GM12878 (cell line): ENCODE results near the gene SRD5A1. TPM values are rescaled to one million over a fixed set of nuclear protein-coding genes. Genes with fewer than 3 reads are reported as not detected.
"Not testable (repeated sequence)": the region's sequence is repeated elsewhere in the genome, so short reads cannot be mapped to it uniquely, and the experiment has no call there.

ENCODE experiments used
- ATAC-seq: fragments of 200-7000 bp; cut with Tn5 transposase; 3 replicates; pipeline ENCODE4 v1.9.1; 2020; ENCODE audit warnings: mild to moderate bottlenecking, moderate library complexity
- BruUV-seq: library from RNA; stranded (reverse); fragments of 400-500 nt; replicated peaks from 2 replicates; lab custom pipeline; 2021; lab: Mats Ljungman, UMichigan
- CTCF ChIA-PET: fragments of 300-600 bp; sonication (Branson Sonifier 250); formaldehyde crosslinking; extraction: SDS; loops from one replicate; lab custom pipeline; 2021; ENCODE audit warnings: inconsistent platforms; lab: Yijun Ruan, JAX
- POLR2A ChIA-PET: fragments of 350-600 bp; formaldehyde crosslinking; extraction: SDS; loops from one replicate; lab custom pipeline; 2021; ENCODE audit warnings: inconsistent platforms; lab: Charles Lee
- RAD21 ChIA-PET: fragments of 300-600 bp; sonication (Branson Sonifier 250); formaldehyde crosslinking; loops from one replicate; lab custom pipeline; 2023; ENCODE audit warnings: antibody characterized with exemption; ENCODE audit not compliant: unreplicated experiment; lab: Charles Lee
- SMC1A ChIA-PET: fragments of 300-600 bp; sonication (Branson Sonifier 250); formaldehyde crosslinking; loops from one replicate; lab custom pipeline; 2023; ENCODE audit not compliant: unreplicated experiment, uncharacterized antibody; lab: Charles Lee
- DNase-seq: peaks from one replicate; pipeline ENCODE4 v3.0.0-alpha.2; 2011; ENCODE audit warnings: low read depth, low spot score
- FAIRE-seq: peaks from 3 replicates; lab custom pipeline; 2011; peaks lifted over from hg19 to GRCh38; lab: Jason Lieb, UNC
- H2AFZ ChIP-seq: 2 replicates; pipeline ENCODE4 v1.6.0; 2011; ENCODE audit warnings: low read depth, low read length, control low read depth; ENCODE audit not compliant: control insufficient read depth
- H3K27ac ChIP-seq: 2 replicates; pipeline ENCODE4 v1.5.1; 2011; ENCODE audit warnings: control low read depth; ENCODE audit not compliant: control insufficient read depth, insufficient read depth
- H3K27me3 ChIP-seq, 2 experiments: replicated peaks in 1 of 2; 2 replicates each; pipeline versions ENCODE4 v1.6.0 to v1.6.1; 2011; ENCODE audit warnings: low read length in 1 of 2; ENCODE audit not compliant: control insufficient read depth in 2 of 2, insufficient read depth in 2 of 2
- H3K36me3 ChIP-seq, 2 experiments: 2 replicates each; pipeline ENCODE4 v1.5.1; 2011; ENCODE audit warnings: low read length in 1 of 2; ENCODE audit not compliant: control insufficient read depth in 2 of 2, insufficient read depth in 2 of 2
- H3K4me1 ChIP-seq: 2 replicates; pipeline ENCODE4 v1.6.1; 2011; ENCODE audit warnings: mild to moderate bottlenecking, low read length, moderate library complexity, mixed read lengths; ENCODE audit not compliant: control insufficient read depth, insufficient read depth
- H3K4me2 ChIP-seq: 2 replicates; pipeline ENCODE4 v1.6.0; 2011; ENCODE audit warnings: control low read depth; ENCODE audit not compliant: control insufficient read depth, insufficient read depth
- H3K4me3 ChIP-seq: fragments of 200-600 bp; sonication (generic); 2 replicates; pipeline ENCODE4 v1.5.1; 2016
- H3K79me2 ChIP-seq: 2 replicates; pipeline ENCODE4 v1.6.0; 2011; ENCODE audit warnings: low read length; ENCODE audit not compliant: control insufficient read depth, insufficient read depth
- H3K9ac ChIP-seq: 2 replicates; pipeline ENCODE4 v1.8.0; 2011; ENCODE audit warnings: low read length, control low read depth, mixed read lengths; ENCODE audit not compliant: control insufficient read depth, insufficient read depth
- H3K9me3 ChIP-seq: replicated peaks from 3 replicates; pipeline ENCODE4 v1.5.1; 2011; ENCODE audit warnings: mild to moderate bottlenecking, low read length; ENCODE audit not compliant: control insufficient read depth, insufficient read depth
- H4K20me1 ChIP-seq: 2 replicates; pipeline ENCODE4 v1.6.0; 2011; ENCODE audit not compliant: control insufficient read depth, insufficient read depth
- ASH2L ChIP-seq: fragments of 300-600, 200-600 bp; sonication (generic); IDR thresholded peaks from 2 replicates; pipeline ENCODE4 v1.6.1; 2017; ENCODE audit warnings: low read depth, mild to moderate bottlenecking, borderline replicate concordance
- CEBPB ChIP-seq, 2 experiments: fragments of 150-350 bp in 1 of 2; IDR thresholded peaks; 2 replicates each; pipeline ENCODE4 v1.6.1; 2012 to 2014; ENCODE audit warnings: low read depth in 2 of 2, low read length in 2 of 2, borderline replicate concordance in 1 of 2, inconsistent platforms in 1 of 2
- IRF3 ChIP-seq: fragments of 450-650 bp; IDR thresholded peaks from 2 replicates; pipeline ENCODE4 v1.6.1; 2014; ENCODE audit warnings: mild to moderate bottlenecking
- JUNB ChIP-seq: IDR thresholded peaks from 2 replicates; pipeline ENCODE4 v1.6.1; 2016; ENCODE audit warnings: antibody characterized with exemption, mild to moderate bottlenecking
- KLF5 ChIP-seq: fragments of 450-650 bp; IDR thresholded peaks from 2 replicates; pipeline ENCODE4 v1.6.1; 2014; ENCODE audit warnings: mild to moderate bottlenecking; ENCODE audit not compliant: partially characterized antibody
- PML ChIP-seq: IDR thresholded peaks from 2 replicates; pipeline ENCODE4 v1.6.1; 2012; ENCODE audit warnings: low read length, inconsistent platforms
- RAD21 ChIP-seq: IDR thresholded peaks from 2 replicates; pipeline ENCODE4 v1.6.1; 2011; ENCODE audit warnings: mild to moderate bottlenecking, low read depth, low read length, moderate library complexity; ENCODE audit not compliant: insufficient read depth
- RUNX3 ChIP-seq: IDR thresholded peaks from 2 replicates; pipeline ENCODE4 v1.6.1; 2012; ENCODE audit warnings: low read length, inconsistent platforms
- SIX5 ChIP-seq: IDR thresholded peaks from 2 replicates; pipeline ENCODE4 v1.6.1; 2011; ENCODE audit warnings: mild to moderate bottlenecking, low read depth, low read length, moderate library complexity; ENCODE audit not compliant: severe bottlenecking
- SPI1 ChIP-seq: IDR thresholded peaks from 2 replicates; pipeline ENCODE4 v1.6.1; 2011; ENCODE audit warnings: low read depth, mild to moderate bottlenecking, low read length, moderate library complexity, borderline replicate concordance; ENCODE audit not compliant: insufficient read depth
- YBX1 ChIP-seq: fragments of 450-650 bp; IDR thresholded peaks from 2 replicates; pipeline ENCODE4 v1.6.1; 2016; ENCODE audit warnings: antibody characterized with exemption
- ZBTB33 ChIP-seq: fragments of 450-650 bp; IDR thresholded peaks from 2 replicates; pipeline ENCODE4 v1.6.1; 2017; ENCODE audit warnings: mild to moderate bottlenecking
- WGBS: methylation state at CpG from one replicate; pipeline ENCODE4 v1.1.6; 2016; ENCODE audit warnings: low lambda C conversion rate; ENCODE audit not compliant: insufficient replicate concordance, insufficient coverage; ENCODE audit errors: missing lambda C conversion rate; 5-methylcytosine and 5-hydroxymethylcytosine counted together
- in situ Hi-C: fragments of 300-500 bp; cut with MboI; formaldehyde crosslinking; loops from 9 replicates; pipeline ENCODE4 v1.14.3; 2018; ENCODE audit warnings: mixed read lengths
- intact Hi-C: fragments of 100-400 bp; cut with micrococcal nuclease; formaldehyde crosslinking; loops from one replicate; pipeline ENCODE4 v1.14.2; 2022; ENCODE audit not compliant: unreplicated experiment
- polyA plus RNA-seq, 11 experiments: library from polyadenylated mRNA; depleted of rRNA in 4 of 11; unstranded in 6 of 11; stranded (reverse) in 5 of 11; fragments of >200 nt; fragmentation: Nextera tagmentation in 4 of 11; fragmentation: Illumina TruSeq in 1 of 11; extraction: Ambion mirVana in 4 of 11; extraction: Trizol in 1 of 11; gene quantifications; 1 replicate in 1 of 11; 2 replicates in 10 of 11; pipeline versions ENCODE4 v1.2.1 to v1.2.3, GENCODE V29; 2011 to 2016; ENCODE audit warnings: inconsistent platforms in 2 of 11, missing spikeins in 2 of 11, low read depth in 1 of 11
- total RNA-seq, 4 experiments: library from RNA; depleted of rRNA in 3 of 4; stranded (reverse); fragments of >200 nt in 3 of 4; fragmentation: Illumina TruSeq in 1 of 4; extraction: Trizol in 1 of 4; gene quantifications; 2 replicates each; pipeline versions ENCODE4 v1.2.1 to v1.2.3, GENCODE V29; 2013 to 2021

SRD5A1 gene
- total and polyA plus RNA-seq, 10 of the 15 experiments (the other 5 are each of a cell fraction or from before 2014, with no cell fraction given), result 0.76 to 20.1 (median 12.3) TPM

- POLR2A ChIA-PET, result no interaction called here
- Histone ChIP-seq H3K9ac (no peak overlapping the region), H3K4me1 (no peaks in the 10 kb centered on the region), H3K36me3 (peaks cover 0 to 3% of the 10 kb centered on the region in 2 experiments; a peak in 2 of 4 replicates), H3K27ac (no peak overlapping the region), H3K4me3 (no peak overlapping the region), H2AFZ (no peak overlapping the region), H3K27me3 (no peaks in the 10 kb centered on the region), H3K9me3 (no peaks in the 10 kb centered on the region), H4K20me1 (no peaks in the 10 kb centered on the region), H3K79me2 (no peaks in the 10 kb centered on the region), H3K4me2 (no peak overlapping the region)
- FAIRE-seq (no peak), ATAC-seq (no peak), DNase-seq (no peak)
- SMC1A ChIA-PET, result no interaction called here
- RAD21 ChIA-PET, result no interaction called here
- in situ Hi-C loops (no loop called here), intact Hi-C loops (no loop called here)
- CTCF ChIA-PET, result interaction anchor here (2.6 kb wide), 1 partner anchor 12 kb away, joined by 8 read pairs; no protein-coding TSS in a partner anchor
- BruUV-seq, result no TSS peak
- TF ChIP-seq RUNX3, result no peak
- TF ChIP-seq SPI1, result no peak
- TF ChIP-seq ASH2L, result no peak
- TF ChIP-seq PML, result no peak
- TF ChIP-seq CEBPB (IDR thresholded peaks at IDR 0.05; ENCODE audit: borderline replicate concordance in 1 of 2, low read depth in 2 of 2, low read length in 2 of 2), result no peak
- TF ChIP-seq ZBTB33, result no peak
- no peak for TF ChIP-seq KLF5
- no peak for TF ChIP-seq SIX5
- no peak for TF ChIP-seq RAD21
- TF ChIP-seq JUNB, result no peak
- no peak for TF ChIP-seq YBX1
- no peak for TF ChIP-seq IRF3
- WGBS, result 100% methylated on average over 5 of the region's 5 CpGs
Observed at GRCh38 chr5:6667648-6668047, 34.4 kb downstream of the SRD5A1 start.

GRCh38 chr5:6668717-6669116 lies 35.5 kb downstream of the SRD5A1 start:
- H3K9ac ChIP-seq, H3K27ac ChIP-seq, H3K4me3 ChIP-seq, SMC1A ChIA-PET, H3K4me1 ChIP-seq, FAIRE-seq, ATAC-seq, intact Hi-C loops, H3K9me3 ChIP-seq, H3K36me3 ChIP-seq, H3K79me2 ChIP-seq, DNase-seq, BruUV-seq, H4K20me1 ChIP-seq, H3K4me2 ChIP-seq, H3K27me3 ChIP-seq, H2AFZ ChIP-seq, in situ Hi-C loops, POLR2A ChIA-PET: not testable (repeated sequence)
- ChIA-PET CTCF (interaction anchor here (2.6 kb wide), 1 partner anchor 10 kb away, joined by 8 read pairs; no protein-coding TSS in a partner anchor), RAD21 (interaction anchor here (1.4 kb wide), 1 partner anchor 36 kb away, joined by 3 read pairs; the partner anchor contains the start of genes NSUN2 and SRD5A1)
- WGBS, result 88% methylated on average over 9 of the region's 9 CpGs
